ENCODE results near the gene XRCC3.
A peak's percentile ranks its signal among the peaks of the same experiment; 100 is the strongest.

The XRCC3 gene

GRCh38 chr14:103697603-103698379, 17.5 kb downstream of the XRCC3 start:
- H4K20me1 ChIP-seq (ENCODE audit: insufficient read depth, low read length): no peaks in the 10 kb centered on the region
- no peak for TF ChIP-seq EZH2 (IDR thresholded peaks at IDR 0.05; ENCODE audit: borderline replicate concordance, low read length)
- TF ChIP-seq, protein P1, sequence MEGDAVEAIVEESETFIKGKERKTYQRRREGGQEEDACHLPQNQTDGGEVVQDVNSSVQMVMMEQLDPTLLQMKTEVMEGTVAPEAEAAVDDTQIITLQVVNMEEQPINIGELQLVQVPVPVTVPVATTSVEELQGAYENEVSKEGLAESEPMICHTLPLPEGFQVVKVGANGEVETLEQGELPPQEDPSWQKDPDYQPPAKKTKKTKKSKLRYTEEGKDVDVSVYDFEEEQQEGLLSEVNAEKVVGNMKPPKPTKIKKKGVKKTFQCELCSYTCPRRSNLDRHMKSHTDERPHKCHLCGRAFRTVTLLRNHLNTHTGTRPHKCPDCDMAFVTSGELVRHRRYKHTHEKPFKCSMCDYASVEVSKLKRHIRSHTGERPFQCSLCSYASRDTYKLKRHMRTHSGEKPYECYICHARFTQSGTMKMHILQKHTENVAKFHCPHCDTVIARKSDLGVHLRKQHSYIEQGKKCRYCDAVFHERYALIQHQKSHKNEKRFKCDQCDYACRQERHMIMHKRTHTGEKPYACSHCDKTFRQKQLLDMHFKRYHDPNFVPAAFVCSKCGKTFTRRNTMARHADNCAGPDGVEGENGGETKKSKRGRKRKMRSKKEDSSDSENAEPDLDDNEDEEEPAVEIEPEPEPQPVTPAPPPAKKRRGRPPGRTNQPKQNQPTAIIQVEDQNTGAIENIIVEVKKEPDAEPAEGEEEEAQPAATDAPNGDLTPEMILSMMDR (IDR thresholded peaks at IDR 0.05; ENCODE audit: low read length): no peak
- peak overlapping the region; percentile 58 for H3K4me2 ChIP-seq (ENCODE audit: low read length)
- H3K27ac ChIP-seq (ENCODE audit: low read depth, low read length, poor library complexity, severe bottlenecking): peak overlapping the region; percentile 97
- no peaks in the 10 kb centered on the region for H3K9me3 ChIP-seq (ENCODE audit: low read length)
- peak overlapping the region; percentile 36 for H3K4me3 ChIP-seq (ENCODE audit: low read depth, low read length, poor library complexity, severe bottlenecking)
- H3F3A ChIP-seq (ENCODE audit: insufficient read depth, low read length): 0 out of 2 replicates have a peak, but pooled peaks cover 3% of the 10 kb centered on the region
- H3K9ac ChIP-seq (ENCODE audit: low read length): peak overlapping the region; percentile 64; the same call in 1 of the 2 replicates
- no peaks in the 10 kb centered on the region for H3K9me2 ChIP-seq (ENCODE audit: low read depth, low read length)
- peaks cover 67% of the 10 kb centered on the region for H3K36me3 ChIP-seq (ENCODE audit: insufficient read depth, low read length)
- H3K27me3 ChIP-seq (ENCODE audit: insufficient read depth, low read length): no peaks in the 10 kb centered on the region
- no peaks in the 10 kb centered on the region for H3K79me2 ChIP-seq (ENCODE audit: insufficient read depth, low read length)
- peaks cover 100% of the 10 kb centered on the region for H3K4me1 ChIP-seq (ENCODE audit: insufficient read depth, low read length, severe bottlenecking)
- H2AFZ ChIP-seq (ENCODE audit: low read length): no peak overlapping the region

DNA sequence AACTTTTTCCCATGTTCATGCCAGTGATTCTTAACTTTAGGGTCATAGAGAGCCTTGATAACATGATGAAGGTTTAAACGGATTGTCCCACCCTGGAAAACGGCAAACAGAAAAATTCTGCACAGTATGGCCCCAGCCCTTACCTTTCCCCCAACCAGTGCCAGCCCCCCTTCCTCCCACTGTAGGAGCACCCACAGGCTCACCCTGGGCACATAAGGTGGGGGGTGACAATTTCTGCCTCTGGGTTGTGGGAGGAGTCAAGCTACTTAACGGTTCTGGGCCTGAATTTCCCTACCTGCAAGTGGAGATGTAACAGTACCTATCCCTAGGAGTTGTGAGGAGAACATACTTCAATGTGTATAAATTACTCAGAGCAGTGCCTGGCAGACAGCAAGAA, 18.0 kb downstream of the XRCC3 start:
- Histone ChIP-seq H3K9me3 (ENCODE audit: low read length) (no peaks in the 10 kb centered on the region), H3K4me1 (ENCODE audit: insufficient read depth, low read length, severe bottlenecking) (peaks cover 100% of the 10 kb centered on the region), H3K9me2 (ENCODE audit: low read depth, low read length) (no peaks in the 10 kb centered on the region), H2AFZ (ENCODE audit: low read length) (no peak overlapping the region), H3K4me3 (ENCODE audit: low read depth, low read length, poor library complexity, severe bottlenecking) (no peak overlapping the region), H3K9ac (ENCODE audit: low read length) (peak overlapping the region; percentile 64; the same call in 1 of the 2 replicates), H3K27me3 (ENCODE audit: insufficient read depth, low read length) (no peaks in the 10 kb centered on the region), H3K79me2 (ENCODE audit: insufficient read depth, low read length) (no peaks in the 10 kb centered on the region), H3K27ac (ENCODE audit: low read depth, low read length, poor library complexity, severe bottlenecking) (peak overlapping the region; percentile 97), H3F3A (ENCODE audit: insufficient read depth, low read length) (peaks cover 4% of the 10 kb centered on the region; the same call in 1 of the 2 replicates), H3K36me3 (ENCODE audit: insufficient read depth, low read length) (peaks cover 67% of the 10 kb centered on the region), H4K20me1 (ENCODE audit: insufficient read depth, low read length) (no peaks in the 10 kb centered on the region), H3K4me2 (ENCODE audit: low read length) (peak overlapping the region; percentile 58; the same call in 1 of the 2 replicates)
- TF ChIP-seq EZH2 (IDR thresholded peaks at IDR 0.05; ENCODE audit: borderline replicate concordance, low read length): no peak
- TF ChIP-seq, protein P1 (IDR thresholded peaks at IDR 0.05; ENCODE audit: low read length): no peak

- Histone ChIP-seq H3K4me3 (ENCODE audit: low read depth, low read length, poor library complexity, severe bottlenecking) (no peak overlapping the region), H3K4me2 (ENCODE audit: low read length) (peak overlapping the region; percentile 35; the same call in 1 of the 2 replicates), H3K27ac (ENCODE audit: low read depth, low read length, poor library complexity, severe bottlenecking) (peak overlapping the region; percentile 97), H3K36me3 (ENCODE audit: insufficient read depth, low read length) (peaks cover 67% of the 10 kb centered on the region), H4K20me1 (ENCODE audit: insufficient read depth, low read length) (no peaks in the 10 kb centered on the region), H3F3A (ENCODE audit: insufficient read depth, low read length) (peaks cover 4% of the 10 kb centered on the region; the same call in 1 of the 2 replicates), H2AFZ (ENCODE audit: low read length) (no peak overlapping the region), H3K27me3 (ENCODE audit: insufficient read depth, low read length) (no peaks in the 10 kb centered on the region), H3K9ac (ENCODE audit: low read length) (no peak overlapping the region; the same call in 1 of the 2 replicates), H3K79me2 (ENCODE audit: insufficient read depth, low read length) (no peaks in the 10 kb centered on the region), H3K9me3 (ENCODE audit: low read length) (no peaks in the 10 kb centered on the region), H3K4me1 (ENCODE audit: insufficient read depth, low read length, severe bottlenecking) (peaks cover 100% of the 10 kb centered on the region), H3K9me2 (ENCODE audit: low read depth, low read length) (no peaks in the 10 kb centered on the region)
- TF ChIP-seq, protein P1 (IDR thresholded peaks at IDR 0.05; ENCODE audit: low read length): no peak; the same call in 1 of the 2 replicates
- TF ChIP-seq EZH2 (IDR thresholded peaks at IDR 0.05; ENCODE audit: borderline replicate concordance, low read length): no peak
Measured at GRCh38 chr14:103696466-103697071, 18.7 kb downstream of the XRCC3 start.
